GM23248 (cell line): ENCODE results near the gene ZNF668. TPM values are rescaled to one million over a fixed set of nuclear protein-coding genes. Genes with fewer than 3 reads are reported as not detected.
"Not testable (repeated sequence)": the region's sequence is repeated elsewhere in the genome, so short reads cannot be mapped to it uniquely, and the experiment has no call there.

Source experiments
- DNase-seq: peaks from one replicate; pipeline ENCODE4 v3.0.0-alpha.2; 2015
- H2AFZ ChIP-seq: fragments of 200-600 bp; sonication (generic); 2 replicates; pipeline ENCODE4 v1.6.1; 2016; ENCODE audit warnings: antibody characterized with exemption
- H3F3A ChIP-seq: fragments of 200-600 bp; sonication (generic); 2 replicates; pipeline ENCODE4 v1.6.1; 2016; ENCODE audit warnings: mild to moderate bottlenecking, antibody characterized with exemption, mixed run types; ENCODE audit not compliant: insufficient read depth
- H3K27ac ChIP-seq: fragments of 200-600 bp; sonication (generic); 2 replicates; pipeline ENCODE4 v1.5.1; 2016; ENCODE audit warnings: mild to moderate bottlenecking
- H3K27me3 ChIP-seq: fragments of 200-600 bp; sonication (generic); replicated peaks from 2 replicates; pipeline ENCODE4 v1.6.1; 2016; ENCODE audit warnings: mild to moderate bottlenecking; ENCODE audit not compliant: insufficient read depth
- H3K36me3 ChIP-seq: fragments of 200-600 bp; sonication (generic); 2 replicates; pipeline ENCODE4 v1.6.1; 2016; ENCODE audit warnings: low read depth, mild to moderate bottlenecking
- H3K4me1 ChIP-seq: fragments of 200-600 bp; sonication (generic); 2 replicates; pipeline ENCODE4 v1.6.1; 2016; ENCODE audit warnings: mild to moderate bottlenecking; ENCODE audit not compliant: insufficient read depth
- H3K4me2 ChIP-seq: fragments of 200-600 bp; sonication (generic); one replicate; pipeline ENCODE4 v1.6.1; 2016; ENCODE audit warnings: mild to moderate bottlenecking; ENCODE audit not compliant: unreplicated experiment
- H3K4me3 ChIP-seq: fragments of 200-600 bp; sonication (generic); 2 replicates; pipeline ENCODE4 v1.5.1; 2016; ENCODE audit warnings: mild to moderate bottlenecking
- H3K79me2 ChIP-seq: fragments of 200-600 bp; sonication (generic); 2 replicates; pipeline ENCODE4 v1.6.1; 2016; ENCODE audit warnings: mild to moderate bottlenecking; ENCODE audit not compliant: insufficient read depth
- H3K9ac ChIP-seq: fragments of 200-600 bp; sonication (generic); 2 replicates; pipeline ENCODE4 v1.6.1; 2016; ENCODE audit warnings: mild to moderate bottlenecking
- H3K9me2 ChIP-seq: fragments of 200-600 bp; sonication (generic); 2 replicates; pipeline ENCODE4 v1.6.1; 2016; ENCODE audit warnings: mixed run types, mild to moderate bottlenecking, moderate library complexity; ENCODE audit not compliant: insufficient read depth
- H3K9me3 ChIP-seq: fragments of 200-600 bp; sonication (generic); one replicate; pipeline ENCODE4 v1.6.1; 2017; ENCODE audit warnings: low read depth
- H4K20me1 ChIP-seq: fragments of 200-600 bp; sonication (generic); 2 replicates; pipeline ENCODE4 v1.6.0; 2016; ENCODE audit not compliant: insufficient read depth
- EZH2 ChIP-seq: fragments of 200-600 bp; sonication (generic); IDR thresholded peaks from 2 replicates; pipeline ENCODE4 v1.6.1; 2018; ENCODE audit warnings: antibody characterized with exemption, mild to moderate bottlenecking; ENCODE audit not compliant: insufficient read depth, poor library complexity, severe bottlenecking
- EZH2phosphoT487 ChIP-seq: fragments of 200-600 bp; sonication (generic); IDR thresholded peaks from 2 replicates; pipeline ENCODE4 v1.6.1; 2018; ENCODE audit warnings: antibody characterized with exemption, moderate library complexity, mild to moderate bottlenecking, low read depth; ENCODE audit not compliant: insufficient read depth
- WGBS, 2 experiments: methylation state at CpG; one replicate each; pipeline ENCODE4 v1.1.6; 2015 to 2017; ENCODE audit warnings: low lambda C conversion rate in 2 of 2, low coverage in 1 of 2; ENCODE audit errors: missing lambda C conversion rate in 2 of 2; 5-methylcytosine and 5-hydroxymethylcytosine counted together
- in situ Hi-C: fragments of 300-500 bp; cut with MboI; formaldehyde crosslinking; loops from 2 replicates; pipeline ENCODE4 v1.15.0; 2020
- polyA plus RNA-seq: library from polyadenylated mRNA; unstranded; fragments of >200 nt; fragmentation: Nextera tagmentation; extraction: Ambion mirVana; gene quantifications from 2 replicates; pipeline ENCODE4 v1.2.1, GENCODE V29; 2016
- total RNA-seq: library from RNA; depleted of rRNA; stranded (reverse); fragments of >200 nt; shearing (Covaris generic); gene quantifications from 2 replicates; pipeline ENCODE4 v1.2.3, GENCODE V29; 2014

The ZNF668 gene
- total and polyA plus RNA-seq, 2 experiments from 2014 or later, result 19.5 to 21.8 TPM

DNA sequence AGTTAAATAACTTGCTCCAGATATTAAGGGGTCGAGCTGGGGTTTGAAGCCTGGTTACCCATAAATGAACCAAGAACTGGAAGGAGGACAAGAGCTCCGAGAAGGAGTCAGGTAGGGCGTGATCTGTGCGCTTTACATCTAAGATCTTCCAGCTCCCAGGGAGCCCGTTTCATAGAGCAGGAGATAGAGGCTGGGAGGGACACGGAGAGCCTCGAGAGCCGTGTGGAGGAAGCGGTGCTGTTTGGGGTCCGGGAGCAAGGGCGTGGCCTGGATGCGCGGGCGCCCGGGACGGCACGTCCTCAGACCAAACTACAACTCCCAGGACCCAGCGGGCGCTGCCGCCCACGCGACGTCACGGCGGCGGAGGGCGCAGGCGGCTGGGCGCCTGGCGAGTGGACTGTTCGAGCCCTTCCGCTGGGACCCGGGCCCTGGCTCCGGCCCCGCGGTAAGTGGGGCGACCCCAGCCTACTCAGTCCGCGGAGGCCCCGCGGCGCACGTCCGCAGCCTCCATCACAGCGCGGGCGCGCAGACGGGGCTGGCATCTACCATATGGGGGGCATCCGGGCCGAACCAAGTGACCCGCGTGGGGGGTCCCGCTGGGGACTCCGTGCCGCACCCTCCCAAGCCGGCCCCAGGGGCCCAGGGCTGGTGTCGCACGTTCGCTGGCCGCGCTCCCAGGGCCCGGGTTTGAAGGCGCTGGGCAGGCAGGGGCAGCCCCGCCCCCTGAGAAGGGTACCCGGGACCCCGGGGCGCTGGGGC lies 34.2 kb upstream of the ZNF668 start, which contains the start of gene BCKDK:
BCKDK (plus strand) TSS at position 352 of the 759 bp plus-strand sequence. CDS start 838 bp downstream, outside the sequence.
- peak within 1 kb of the TSS; percentile 81 for H3K4me3 ChIP-seq
- H3F3A ChIP-seq, result peaks cover 7% of the 10 kb centered on the region; the same call in 1 of the 2 replicates
- WGBS, 2 experiments, result 4 to 6% methylated on average over 25 to 39 of the region's 68 CpGs
- H3K79me2 ChIP-seq, result peaks cover 24% of the 10 kb centered on the region
- no peaks in the 10 kb centered on the region for H3K9me2 ChIP-seq
- no peaks in the 10 kb centered on the region for H4K20me1 ChIP-seq
- H3K27me3 ChIP-seq, result no peaks in the 10 kb centered on the region
- no peaks in the 10 kb centered on the region for H3K9me3 ChIP-seq
- H3K9ac ChIP-seq, result peak within 1 kb of the TSS; percentile 90
- DNase-seq, result peak; percentile 90
- in situ Hi-C loops, result no loop called here
- TF ChIP-seq EZH2phosphoT487, result no peak
- TF ChIP-seq EZH2, result no peak
- H2AFZ ChIP-seq, result peak within 1 kb of the TSS; percentile 84
- H3K4me2 ChIP-seq, result peak within 1 kb of the TSS; percentile 51
- peaks cover 16% of the 10 kb centered on the region; the same call in 1 of the 2 replicates for H3K36me3 ChIP-seq
- H3K4me1 ChIP-seq, result 0 out of 2 replicates have a peak, but pooled peaks cover 6% of the 10 kb centered on the region
- 0 out of 2 replicates have a peak within 1 kb of the TSS, but pooled peaks have one; percentile 15 for H3K27ac ChIP-seq

DNA sequence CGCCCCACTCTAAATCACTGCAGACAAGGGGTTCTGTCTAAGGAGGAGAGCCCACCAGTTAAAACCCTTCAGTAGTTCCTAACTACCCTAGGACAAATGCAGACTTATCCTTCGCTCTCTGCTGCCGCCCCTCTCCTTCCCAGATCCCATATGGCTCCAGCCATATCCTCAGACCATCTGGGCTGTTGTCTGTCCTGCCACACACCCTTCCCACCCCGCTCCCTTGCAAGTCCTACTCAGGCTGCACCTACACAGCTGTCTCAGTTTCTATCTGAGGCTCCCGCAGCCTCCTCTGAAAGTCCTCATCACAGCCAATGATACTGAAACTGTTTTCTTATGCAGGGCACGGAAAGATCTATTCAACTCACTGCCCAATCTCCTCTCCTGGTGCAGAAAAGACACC lies 33.4 kb upstream of the ZNF668 start:
- Histone ChIP-seq H3K4me2 (peak overlapping the region; percentile 51), H3K4me3 (no peak overlapping the region), H3K9ac (no peak overlapping the region), H3K27ac (no peak overlapping the region), H3K36me3 (peaks cover 16% of the 10 kb centered on the region; the same call in 1 of the 2 replicates), H3K79me2 (peaks cover 24% of the 10 kb centered on the region), H2AFZ (peak overlapping the region; percentile 84), H3K4me1 (0 out of 2 replicates have a peak, but pooled peaks cover 6% of the 10 kb centered on the region), H3F3A (0 out of 2 replicates have a peak, but pooled peaks cover under 1% of the 10 kb centered on the region), H3K9me2 (no peaks in the 10 kb centered on the region), H3K9me3 (no peaks in the 10 kb centered on the region), H3K27me3 (no peaks in the 10 kb centered on the region), H4K20me1 (no peaks in the 10 kb centered on the region)
- TF ChIP-seq EZH2phosphoT487 (no peak), EZH2 (no peak)
- in situ Hi-C loops, result no loop called here
- DNase-seq, result no peak
- 84 to 87% methylated on average over 6 of the region's 6 CpGs for WGBS, 2 experiments

DNA sequence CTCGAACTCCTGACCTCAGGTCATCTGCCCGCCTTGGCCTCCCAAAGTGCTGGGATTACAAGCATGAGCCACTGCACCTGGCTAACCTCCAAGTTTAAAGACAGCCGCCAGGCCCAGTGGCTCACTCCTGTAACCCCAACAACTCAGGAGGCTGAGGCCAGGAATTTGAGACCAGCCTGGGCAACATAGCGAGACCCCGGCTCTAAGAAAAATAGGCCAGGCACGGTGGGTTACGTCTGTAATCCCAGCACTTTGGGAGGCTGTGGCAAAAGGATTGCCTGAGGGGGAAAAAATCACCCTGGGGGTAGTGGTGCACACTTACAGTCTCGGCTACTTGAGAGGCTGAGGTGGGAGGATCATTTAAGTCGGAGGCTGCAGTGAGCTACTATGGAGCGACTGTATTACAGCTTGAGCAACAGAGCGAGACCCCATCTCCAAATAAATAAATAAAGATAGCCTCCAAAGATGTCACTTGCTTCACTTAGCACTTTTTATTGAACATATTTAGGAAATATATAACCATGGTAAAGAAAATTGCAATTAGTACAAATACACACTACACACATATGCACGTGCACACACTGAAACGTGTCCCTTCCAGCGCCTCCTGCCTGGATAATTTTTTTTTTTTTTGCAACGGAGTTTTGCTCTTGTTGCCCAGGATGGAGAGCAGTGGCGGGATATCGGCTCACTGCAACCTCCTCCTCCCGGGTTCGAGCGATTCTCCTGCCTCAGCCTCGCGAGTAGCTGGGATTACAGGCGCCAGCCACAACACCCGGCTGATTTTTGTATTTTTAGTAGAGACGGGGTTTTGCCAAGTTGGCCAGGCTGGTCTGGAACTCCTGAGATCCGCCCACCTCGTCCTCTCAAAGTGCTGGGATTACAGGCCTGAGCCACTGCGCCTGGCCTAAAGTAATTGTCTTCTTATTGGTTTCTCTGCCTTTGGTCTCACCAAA lies 32.7 kb upstream of the ZNF668 start:
- peaks cover 13% of the 10 kb centered on the region; the same call in 1 of the 2 replicates for H3K36me3 ChIP-seq
- TF ChIP-seq EZH2phosphoT487, result no peak
- no peak for TF ChIP-seq EZH2
- in situ Hi-C loops, result no loop called here

DNA sequence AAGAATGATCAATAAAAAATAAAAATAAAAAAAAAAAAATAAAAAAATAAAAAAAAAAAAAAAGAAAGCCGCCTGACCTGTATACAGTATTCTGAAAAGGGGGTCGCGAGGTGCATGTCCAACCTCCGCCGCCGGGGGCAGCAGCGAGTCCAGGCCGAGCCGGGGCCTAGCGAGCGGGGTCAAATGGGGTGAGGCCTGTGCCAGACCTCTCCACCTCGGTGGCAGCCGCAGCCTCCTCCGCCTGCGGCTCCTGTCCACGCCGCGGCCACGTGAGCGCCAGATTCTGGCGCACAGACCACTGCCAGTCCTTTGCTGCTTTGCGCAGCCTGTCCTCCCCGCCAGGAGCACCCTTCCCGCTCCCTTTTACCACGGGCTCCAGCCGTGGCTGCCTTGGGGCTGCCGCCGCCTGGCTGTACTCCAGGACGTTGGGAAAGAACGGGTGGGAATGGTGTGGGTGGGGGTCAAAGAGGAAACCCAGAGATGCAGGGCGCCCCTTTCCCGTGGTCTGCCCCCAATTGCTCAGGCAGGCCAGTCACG lies 31.7 kb upstream of the ZNF668 start:
- TF ChIP-seq EZH2phosphoT487, result no peak
- no peak for TF ChIP-seq EZH2
- Histone ChIP-seq H3K9me2 (no peaks in the 10 kb centered on the region), H3K9me3 (no peaks in the 10 kb centered on the region), H3K27me3 (no peaks in the 10 kb centered on the region), H3K79me2 (peaks cover 24% of the 10 kb centered on the region), H3K4me2 (peak overlapping the region; percentile 11), H3K27ac (0 out of 2 replicates have a peak overlapping the region, but pooled peaks have one; percentile 8), H3F3A (0 out of 2 replicates have a peak, but pooled peaks cover 5% of the 10 kb centered on the region), H3K36me3 (peaks cover 4% of the 10 kb centered on the region; the same call in 1 of the 2 replicates), H3K9ac (peak overlapping the region; percentile 66), H3K4me1 (0 out of 2 replicates have a peak, but pooled peaks cover 6% of the 10 kb centered on the region), H4K20me1 (no peaks in the 10 kb centered on the region), H3K4me3 (no peak overlapping the region), H2AFZ (peak overlapping the region; percentile 75)
- WGBS, 2 experiments, result 6 to 8% methylated on average over 32 to 33 of the region's 33 CpGs
- peak; percentile 81 for DNase-seq
- in situ Hi-C loops, result no loop called here

More for the DNA sequence above, 32.7 kb upstream of the ZNF668 start:
- no peaks in the 10 kb centered on the region for H4K20me1 ChIP-seq
- H3K27me3 ChIP-seq, result no peaks in the 10 kb centered on the region
- no peaks in the 10 kb centered on the region for H3K9me3 ChIP-seq
- 91 to 92% methylated on average over 28 of the region's 28 CpGs for WGBS, 2 experiments
- DNase-seq, result no peak
- 0 out of 2 replicates have a peak, but pooled peaks cover 6% of the 10 kb centered on the region for H3K4me1 ChIP-seq
- H3K79me2 ChIP-seq, result peaks cover 24% of the 10 kb centered on the region
- H3K9me2 ChIP-seq, result no peaks in the 10 kb centered on the region
- no peak overlapping the region for H2AFZ ChIP-seq
- H3F3A ChIP-seq, result no peaks in the 10 kb centered on the region
- no peak overlapping the region for H3K27ac ChIP-seq
- H3K4me2 ChIP-seq, result no peak overlapping the region
- no peak overlapping the region for H3K9ac ChIP-seq
- H3K4me3 ChIP-seq, result no peak overlapping the region

DNA sequence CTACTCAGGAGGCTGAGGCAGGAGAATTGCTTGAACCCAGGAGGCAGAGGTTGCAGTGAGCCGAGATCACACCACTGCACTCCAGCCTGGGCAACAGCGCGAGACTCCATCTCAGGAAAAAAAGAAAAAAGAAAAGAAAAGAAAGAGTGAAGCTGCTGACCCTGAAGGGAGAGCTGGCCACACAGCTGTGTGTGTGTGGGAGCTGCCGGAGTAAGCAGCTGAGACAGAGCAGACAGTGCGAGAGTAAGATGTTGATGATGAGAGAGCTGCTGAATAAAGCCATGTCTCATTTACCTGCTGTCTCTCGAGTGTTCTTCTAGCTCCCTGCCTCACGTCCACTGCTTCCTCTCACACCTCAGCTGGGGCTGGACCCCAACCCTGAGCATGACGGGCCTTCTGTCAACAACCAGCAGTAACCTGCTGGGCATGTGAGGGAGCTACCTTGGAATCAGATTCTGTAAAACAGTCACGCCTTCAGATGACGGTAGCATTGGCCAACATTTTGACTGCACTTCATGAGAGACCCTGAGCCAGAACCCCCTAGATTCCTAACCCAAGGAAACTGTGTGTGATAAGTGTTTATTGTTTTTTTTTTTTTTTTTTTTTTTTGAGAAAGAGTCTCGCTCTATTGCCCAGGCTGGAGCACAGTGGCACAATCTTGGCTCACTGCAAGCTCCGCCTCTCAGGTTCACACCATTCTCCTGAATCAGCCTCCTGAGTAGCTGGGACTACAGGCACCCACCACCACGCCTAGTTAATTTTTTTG lies 27.0 kb upstream of the ZNF668 start:
- H3K36me3 ChIP-seq, DNase-seq, in situ Hi-C loops, H3F3A ChIP-seq, H2AFZ ChIP-seq, H3K27me3 ChIP-seq, H3K4me1 ChIP-seq, H3K9me2 ChIP-seq, H3K27ac ChIP-seq, H3K9ac ChIP-seq, H3K9me3 ChIP-seq, H3K4me2 ChIP-seq, H3K79me2 ChIP-seq, H4K20me1 ChIP-seq, H3K4me3 ChIP-seq: not testable (repeated sequence)
- WGBS, 2 experiments, result 89 to 93% methylated on average over 12 to 13 of the region's 13 CpGs
